IMR-90 (cell line): Measurements from ENCODE around the gene LGALS12. TPM values are rescaled to one million over a fixed set of nuclear protein-coding genes. Genes with fewer than 3 reads are reported as not detected.

ENCODE experiments used
- ATAC-seq: fragments of 200-7000 bp; cut with Tn5 transposase; 2 replicates; pipeline ENCODE4 v1.9.1; 2020; ENCODE audit warnings: low read depth, mild to moderate bottlenecking, moderate library complexity
- BruUV-seq: library from RNA; stranded (reverse); fragments of 400-500 nt; replicated peaks from 2 replicates; lab custom pipeline; 2021; lab: Mats Ljungman, UMichigan
- CTCF ChIA-PET: fragments of 300-600 bp; formaldehyde crosslinking; extraction: SDS; loops from one replicate; lab custom pipeline; 2021; ENCODE audit warnings: antibody characterized with exemption; lab: Yijun Ruan, JAX
- POLR2A ChIA-PET: fragments of 300-600 bp; sonication (Branson Sonifier 250); formaldehyde crosslinking; loops from one replicate; lab custom pipeline; 2022; ENCODE audit warnings: antibody characterized with exemption; ENCODE audit not compliant: unreplicated experiment; lab: Charles Lee
- DNase-seq: peaks from one replicate; pipeline ENCODE4 v3.0.0; 2013
- H2AFZ ChIP-seq: replicated peaks from 2 replicates; pipeline ENCODE3; 2013; ENCODE audit warnings: low read length, mild to moderate bottlenecking; ENCODE audit not compliant: poor library complexity
- H2AK5ac ChIP-seq: 2 replicates; pipeline ENCODE4 v1.6.1; 2013; ENCODE audit warnings: low read depth, low read length, inconsistent platforms
- H2AK9ac ChIP-seq: replicated peaks from 2 replicates; pipeline ENCODE3; 2013; ENCODE audit warnings: mild to moderate bottlenecking, low read depth, low read length, moderate library complexity; ENCODE audit not compliant: poor library complexity
- H2BK120ac ChIP-seq: 2 replicates; pipeline ENCODE4 v1.6.1; 2013; ENCODE audit warnings: low read depth, low read length, inconsistent platforms
- H2BK15ac ChIP-seq: 3 replicates; pipeline ENCODE4 v1.6.1; 2013; ENCODE audit warnings: low read depth, low read length, inconsistent platforms
- H2BK20ac ChIP-seq: 2 replicates; pipeline ENCODE4 v1.6.1; 2013; ENCODE audit warnings: low read depth, mild to moderate bottlenecking, inconsistent platforms, low read length, moderate library complexity
- H2BK5ac ChIP-seq: 2 replicates; pipeline ENCODE4 v1.6.1; 2013; ENCODE audit warnings: mild to moderate bottlenecking, low read depth, low read length, inconsistent platforms; ENCODE audit not compliant: poor library complexity, severe bottlenecking
- H3K14ac ChIP-seq: replicated peaks from 2 replicates; pipeline ENCODE4 v1.6.1; 2013; ENCODE audit warnings: low read depth, low read length, inconsistent platforms
- H3K18ac ChIP-seq: 2 replicates; pipeline ENCODE4 v1.6.1; 2013; ENCODE audit warnings: low read depth, low read length, control low read depth
- H3K23ac ChIP-seq: 2 replicates; pipeline ENCODE4 v1.6.1; 2013; ENCODE audit warnings: low read depth, low read length, inconsistent platforms
- H3K27ac ChIP-seq: 2 replicates; pipeline ENCODE4 v1.5.1; 2013; ENCODE audit warnings: mild to moderate bottlenecking, control low read depth, low read length; ENCODE audit not compliant: insufficient read depth
- H3K27me3 ChIP-seq: 2 replicates; pipeline ENCODE4 v1.6.1; 2013; ENCODE audit warnings: low read length; ENCODE audit not compliant: control insufficient read depth, insufficient read depth
- H3K36me3 ChIP-seq: 2 replicates; pipeline ENCODE4 v1.6.1; 2013; ENCODE audit warnings: low read length, mixed read lengths; ENCODE audit not compliant: control insufficient read depth, insufficient read depth
- H3K4ac ChIP-seq: 2 replicates; pipeline ENCODE4 v1.6.1; 2013; ENCODE audit warnings: low read depth, low read length, inconsistent platforms
- H3K4me1 ChIP-seq: 2 replicates; pipeline ENCODE4 v1.6.1; 2013; ENCODE audit warnings: low read length, mixed read lengths; ENCODE audit not compliant: control insufficient read depth, insufficient read depth
- H3K4me2 ChIP-seq: 2 replicates; pipeline ENCODE4 v1.6.1; 2013; ENCODE audit warnings: low read depth, mild to moderate bottlenecking, control low read depth, low read length, moderate library complexity
- H3K4me3 ChIP-seq: 2 replicates; pipeline ENCODE4 v1.5.1; 2013; ENCODE audit warnings: low read depth, mild to moderate bottlenecking, control low read depth, low read length, moderate library complexity; ENCODE audit not compliant: insufficient read depth
- H3K56ac ChIP-seq: 2 replicates; pipeline ENCODE4 v1.6.1; 2013; ENCODE audit warnings: low read length, inconsistent platforms; ENCODE audit not compliant: insufficient read depth; ENCODE audit errors: extremely low read depth
- H3K79me1 ChIP-seq, 2 experiments: 2 replicates each; pipeline ENCODE4 v1.6.1; 2013; ENCODE audit warnings: low read length in 2 of 2, inconsistent platforms in 1 of 2, low read depth in 1 of 2
- H3K9ac ChIP-seq: 2 replicates; pipeline ENCODE4 v1.6.1; 2013; ENCODE audit warnings: low read depth, low read length, control low read depth
- H3K9me1 ChIP-seq: 2 replicates; pipeline ENCODE4 v1.6.1; 2013; ENCODE audit warnings: low read length, inconsistent platforms; ENCODE audit not compliant: insufficient read depth
- H3K9me3 ChIP-seq: 2 replicates; pipeline ENCODE4 v1.6.1; 2013; ENCODE audit warnings: low read length; ENCODE audit not compliant: control insufficient read depth, insufficient read depth
- H4K20me1 ChIP-seq: 2 replicates; pipeline ENCODE4 v1.6.1; 2013; ENCODE audit warnings: low read length, inconsistent platforms; ENCODE audit not compliant: insufficient read depth
- H4K5ac ChIP-seq: 2 replicates; pipeline ENCODE4 v1.6.1; 2013; ENCODE audit warnings: mild to moderate bottlenecking, low read depth, low read length, control low read depth
- H4K8ac ChIP-seq, 2 experiments: 2 replicates each; pipeline ENCODE4 v1.6.1; 2013; ENCODE audit warnings: low read depth in 2 of 2, low read length in 2 of 2, control low read depth in 1 of 2, inconsistent platforms in 1 of 2
- H4K91ac ChIP-seq: 2 replicates; pipeline ENCODE4 v1.6.1; 2013; ENCODE audit warnings: low read depth, low read length, inconsistent platforms; ENCODE audit not compliant: insufficient read depth
- BHLHE40 ChIP-seq: fragments of 150-350 bp; IDR thresholded peaks from 2 replicates; pipeline ENCODE4 v1.6.1; 2016; ENCODE audit warnings: mild to moderate bottlenecking, low read depth, low read length
- CEBPB ChIP-seq: IDR thresholded peaks from 2 replicates; pipeline ENCODE4 v1.6.1; 2012; ENCODE audit warnings: low read depth, low read length, improper control_type of control experiment
- CHD1 ChIP-seq: IDR thresholded peaks from 2 replicates; pipeline ENCODE4 v1.6.1; 2012; ENCODE audit warnings: low read depth, low read length, improper control_type of control experiment
- ELK1 ChIP-seq: fragments of 150-350 bp; IDR thresholded peaks from 2 replicates; pipeline ENCODE4 v1.6.1; 2016; ENCODE audit warnings: low read depth, mild to moderate bottlenecking, low read length, moderate library complexity, borderline replicate concordance
- FOS ChIP-seq: fragments of 150-350 bp; IDR thresholded peaks from 2 replicates; pipeline ENCODE4 v1.6.1; 2016; ENCODE audit warnings: low read depth, low read length
- MAFK ChIP-seq: IDR thresholded peaks from 2 replicates; pipeline ENCODE4 v1.6.1; 2012; ENCODE audit warnings: low read depth, low read length, improper control_type of control experiment
- NFE2L2 ChIP-seq: fragments of 150-350 bp; IDR thresholded peaks from 2 replicates; pipeline ENCODE4 v1.6.1; 2016; ENCODE audit warnings: low read depth, mild to moderate bottlenecking, low read length
- POLR2A ChIP-seq: IDR thresholded peaks from 2 replicates; pipeline ENCODE4 v1.6.1; 2012; ENCODE audit warnings: mild to moderate bottlenecking, low read depth, low read length
- RCOR1 ChIP-seq: IDR thresholded peaks from 2 replicates; pipeline ENCODE4 v1.6.1; 2012; ENCODE audit warnings: mild to moderate bottlenecking, low read length, improper control_type of control experiment; ENCODE audit not compliant: insufficient replicate concordance
- RFX5 ChIP-seq: IDR thresholded peaks from 2 replicates; pipeline ENCODE4 v1.8.0; 2012; ENCODE audit warnings: low read depth, mild to moderate bottlenecking, low read length, moderate library complexity
- WGBS, 2 experiments: methylation state at CpG; one replicate each; pipeline versions ENCODE4 v1.1.5 to v1.1.7; 2013; ENCODE audit warnings: missing lambda C conversion rate in 2 of 2; ENCODE audit not compliant: insufficient read length in 1 of 2; ENCODE audit errors: extremely low coverage in 2 of 2; 5-methylcytosine and 5-hydroxymethylcytosine counted together
- dilution Hi-C: fragments of 300-500 bp; cut with HindIII; formaldehyde crosslinking; loops from one replicate; pipeline ENCODE4 v1.14.3; 2018; ENCODE audit warnings: low sequenced_read_pairs; ENCODE audit not compliant: unreplicated experiment
- in situ Hi-C: fragments of 300-500 bp; cut with MboI; formaldehyde crosslinking; loops from 3 replicates; pipeline ENCODE4 v1.14.3; 2019; ENCODE audit warnings: low sequenced_read_pairs, inconsistent platforms, mixed read lengths
- intact Hi-C: fragments of 100-400 bp; cut with micrococcal nuclease; formaldehyde crosslinking; loops from 2 replicates; pipeline ENCODE4 v1.10.0; 2022
- polyA plus RNA-seq, 3 experiments: library from polyadenylated mRNA; depleted of rRNA; stranded (reverse); fragments of >200 nt; gene quantifications; 2 replicates each; pipeline ENCODE4 v1.2.3, GENCODE V29; 2012; ENCODE audit warnings: low replicate concordance in 1 of 3
- total RNA-seq: library from RNA; depleted of rRNA; stranded (reverse); fragments of >200 nt; gene quantifications from 2 replicates; pipeline ENCODE4 v1.2.3, GENCODE V29; 2012
- TF ChIP-seq, protein P1 (sequence below): fragments of 150-350 bp; IDR thresholded peaks from 2 replicates; pipeline ENCODE4 v1.6.1; 2017; ENCODE audit warnings: mild to moderate bottlenecking, antibody characterized with exemption, low read length, low read depth

Gene LGALS12
- total and polyA plus RNA-seq, 2 of the 4 experiments (the other 2 are of a cell fraction): not detected

GRCh38 chr11:63532799-63533475, 27.1 kb downstream of the LGALS12 start:
- Histone ChIP-seq H3K9ac (no peak overlapping the region), H3K27ac (no peak overlapping the region), H4K91ac (no peak overlapping the region), H3K4me3 (no peak overlapping the region), H4K20me1 (no peaks in the 10 kb centered on the region), H3K79me1 (no peaks in the 10 kb centered on the region), H3K23ac (no peak overlapping the region), H2BK20ac (no peak overlapping the region), H3K9me3 (no peaks in the 10 kb centered on the region), H3K4ac (no peak overlapping the region), H3K36me3 (no peaks in the 10 kb centered on the region), H2BK5ac (no peak overlapping the region), H2BK120ac (no peak overlapping the region), H2BK15ac (no peak overlapping the region), H2AK9ac (no peak overlapping the region), H4K5ac (no peak overlapping the region), H3K56ac (no peak overlapping the region), H3K18ac (no peak overlapping the region), H4K8ac (no peak overlapping the region), H3K4me1 (peaks cover 11% of the 10 kb centered on the region; the same call in 1 of the 2 replicates), H3K14ac (no peak overlapping the region), H2AK5ac (no peak overlapping the region), H3K9me1 (no peaks in the 10 kb centered on the region), H3K27me3 (peaks cover 5% of the 10 kb centered on the region), H2AFZ (no peak overlapping the region), H3K4me2 (no peak overlapping the region)
- no peak for ATAC-seq
- dilution Hi-C loops (no loop called here), intact Hi-C loops (no loop called here), in situ Hi-C loops (no loop called here)
- 59% methylated on average over 2 of the region's 4 CpGs; no CpG with 5 or more reads in 1 of the 2 experiments for WGBS, 2 experiments
- no TSS peak for BruUV-seq
- no peak for DNase-seq
- ChIA-PET CTCF (no interaction called here), POLR2A (no interaction called here)
- no peak for TF ChIP-seq FOS
- TF ChIP-seq BHLHE40: no peak
- no peak for TF ChIP-seq ELK1
- no peak for TF ChIP-seq CEBPB
- no peak for TF ChIP-seq RFX5
- TF ChIP-seq RCOR1: no peak
- no peak for TF ChIP-seq CHD1
- TF ChIP-seq MAFK: no peak
- TF ChIP-seq POLR2A: no peak
- TF ChIP-seq NFE2L2: no peak
- TF ChIP-seq, protein P1, sequence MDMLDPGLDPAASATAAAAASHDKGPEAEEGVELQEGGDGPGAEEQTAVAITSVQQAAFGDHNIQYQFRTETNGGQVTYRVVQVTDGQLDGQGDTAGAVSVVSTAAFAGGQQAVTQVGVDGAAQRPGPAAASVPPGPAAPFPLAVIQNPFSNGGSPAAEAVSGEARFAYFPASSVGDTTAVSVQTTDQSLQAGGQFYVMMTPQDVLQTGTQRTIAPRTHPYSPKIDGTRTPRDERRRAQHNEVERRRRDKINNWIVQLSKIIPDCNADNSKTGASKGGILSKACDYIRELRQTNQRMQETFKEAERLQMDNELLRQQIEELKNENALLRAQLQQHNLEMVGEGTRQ: no peak
